ENCODE measurements around the gene PIMREG. TPM values are rescaled to one million over a fixed set of nuclear protein-coding genes. Genes with fewer than 3 reads are reported as not detected.

The PIMREG gene
- total and polyA plus RNA-seq, 2 donors = 1.8 to 15.1 TPM

- H3K36me3 ChIP-seq (ENCODE audit: control insufficient read depth in 2 of 2, insufficient read depth in 2 of 2, low read length in 1 of 2) = no peaks in the 10 kb centered on the region
- peaks cover 0 to 15% of the 10 kb centered on the region in 2 donors for H3K27me3 ChIP-seq (ENCODE audit: control insufficient read depth in 2 of 2, insufficient read depth in 1 of 2, low read length in 1 of 2)
- no peak overlapping the region for H3K27ac ChIP-seq (ENCODE audit: low read depth in 1 of 2, low read length in 1 of 2)
- DNase-seq (ENCODE audit: low read depth in 6 of 9, low spot score in 9 of 9) = no peak
- peaks cover 3 to 12% of the 10 kb centered on the region in 2 donors for H3K4me1 ChIP-seq (ENCODE audit: control insufficient read depth in 2 of 2, insufficient read depth in 2 of 2, low read length in 2 of 2)
- peaks cover 0 to 4% of the 10 kb centered on the region in 2 donors for H3K9me3 ChIP-seq (ENCODE audit: control insufficient read depth in 2 of 2, insufficient read depth in 1 of 2, low read length in 1 of 2)
- no peak overlapping the region for H3K4me3 ChIP-seq (ENCODE audit: low read length in 2 of 2)
Observed at GRCh38 chr17:6430769-6431168, 13.5 kb upstream of the PIMREG start.

- DNase-seq (ENCODE audit: low read depth in 6 of 9, low spot score in 9 of 9) = no peak
- Histone ChIP-seq H3K4me3 (ENCODE audit: low read length in 2 of 2) (no peak within 1 kb of the TSS), H3K9me3 (ENCODE audit: control insufficient read depth in 2 of 2, insufficient read depth in 1 of 2, low read length in 1 of 2) (peaks cover 0 to 4% of the 10 kb centered on the region in 2 donors), H3K4me1 (ENCODE audit: control insufficient read depth in 2 of 2, insufficient read depth in 2 of 2, low read length in 2 of 2) (no peaks in the 10 kb centered on the region), H3K27me3 (ENCODE audit: control insufficient read depth in 2 of 2, insufficient read depth in 1 of 2, low read length in 1 of 2) (peaks cover 0 to 30% of the 10 kb centered on the region in 2 donors), H3K36me3 (ENCODE audit: control insufficient read depth in 2 of 2, insufficient read depth in 2 of 2, low read length in 1 of 2) (no peaks in the 10 kb centered on the region), H3K27ac (ENCODE audit: low read depth in 1 of 2, low read length in 1 of 2) (no peak within 1 kb of the TSS)
- 96% methylated on average over 16 of the region's 16 CpGs for WGBS
Observed at GRCh38 chr17:6435051-6435450, 9.2 kb upstream of the PIMREG start, which contains the start of gene AIPL1. Gene AIPL1 (minus strand): TSS chr17:6435121. CDS start chr17:6435104, 17 bp downstream.

- peaks cover 0 to 1% of the 10 kb centered on the region in 2 donors for H3K9me3 ChIP-seq (ENCODE audit: control insufficient read depth in 2 of 2, insufficient read depth in 1 of 2, low read length in 1 of 2)
- 21% methylated on average over 9 of the region's 9 CpGs for WGBS
- no peaks in the 10 kb centered on the region for H3K4me1 ChIP-seq (ENCODE audit: control insufficient read depth in 2 of 2, insufficient read depth in 2 of 2, low read length in 2 of 2)
- peak in 5 of 9 donors; percentile 32 to 61 (median 48) for DNase-seq (ENCODE audit: low read depth in 6 of 9, low spot score in 9 of 9)
- H3K27me3 ChIP-seq (ENCODE audit: control insufficient read depth in 2 of 2, insufficient read depth in 1 of 2, low read length in 1 of 2) = peaks cover 0 to 32% of the 10 kb centered on the region in 2 donors
- H3K27ac ChIP-seq (ENCODE audit: low read depth in 1 of 2, low read length in 1 of 2) = no peak overlapping the region
- H3K4me3 ChIP-seq (ENCODE audit: low read length in 2 of 2) = no peak overlapping the region
- H3K36me3 ChIP-seq (ENCODE audit: control insufficient read depth in 2 of 2, insufficient read depth in 2 of 2, low read length in 1 of 2) = no peaks in the 10 kb centered on the region
Observed at GRCh38 chr17:6435968-6436367, 8.3 kb upstream of the PIMREG start.

GRCh38 chr17:6437466-6437865 is 6.8 kb upstream of the PIMREG start:
- no peaks in the 10 kb centered on the region for H3K36me3 ChIP-seq (ENCODE audit: control insufficient read depth in 2 of 2, insufficient read depth in 2 of 2, low read length in 1 of 2)
- H3K27me3 ChIP-seq (ENCODE audit: control insufficient read depth in 2 of 2, insufficient read depth in 1 of 2, low read length in 1 of 2) = peaks cover 0 to 39% of the 10 kb centered on the region in 2 donors
- WGBS = 62% methylated on average over 4 of the region's 4 CpGs
- no peak overlapping the region for H3K27ac ChIP-seq (ENCODE audit: low read depth in 1 of 2, low read length in 1 of 2)
- no peak overlapping the region for H3K4me3 ChIP-seq (ENCODE audit: low read length in 2 of 2)
- no peak for DNase-seq (ENCODE audit: low read depth in 6 of 9, low spot score in 9 of 9)
- H3K4me1 ChIP-seq (ENCODE audit: control insufficient read depth in 2 of 2, insufficient read depth in 2 of 2, low read length in 2 of 2) = no peaks in the 10 kb centered on the region
- no peaks in the 10 kb centered on the region for H3K9me3 ChIP-seq (ENCODE audit: control insufficient read depth in 2 of 2, insufficient read depth in 1 of 2, low read length in 1 of 2)

GRCh38 chr17:6437956-6438355 is 6.3 kb upstream of the PIMREG start:
- no peaks in the 10 kb centered on the region for H3K9me3 ChIP-seq (ENCODE audit: control insufficient read depth in 2 of 2, insufficient read depth in 1 of 2, low read length in 1 of 2)
- H3K4me1 ChIP-seq (ENCODE audit: control insufficient read depth in 2 of 2, insufficient read depth in 2 of 2, low read length in 2 of 2) = no peaks in the 10 kb centered on the region
- WGBS = 84% methylated on average over 3 of the region's 3 CpGs
- peaks cover 0 to 39% of the 10 kb centered on the region in 2 donors for H3K27me3 ChIP-seq (ENCODE audit: control insufficient read depth in 2 of 2, insufficient read depth in 1 of 2, low read length in 1 of 2)
- no peaks in the 10 kb centered on the region for H3K36me3 ChIP-seq (ENCODE audit: control insufficient read depth in 2 of 2, insufficient read depth in 2 of 2, low read length in 1 of 2)
- H3K27ac ChIP-seq (ENCODE audit: low read depth in 1 of 2, low read length in 1 of 2) = no peak overlapping the region
- DNase-seq (ENCODE audit: low read depth in 6 of 9, low spot score in 9 of 9) = no peak
- no peak overlapping the region for H3K4me3 ChIP-seq (ENCODE audit: low read length in 2 of 2)

- no peak for DNase-seq (ENCODE audit: low read depth in 6 of 9, low spot score in 9 of 9)
- H3K9me3 ChIP-seq (ENCODE audit: control insufficient read depth in 2 of 2, insufficient read depth in 1 of 2, low read length in 1 of 2) = no peaks in the 10 kb centered on the region
- 89% methylated on average over 4 of the region's 4 CpGs for WGBS
- H3K4me1 ChIP-seq (ENCODE audit: control insufficient read depth in 2 of 2, insufficient read depth in 2 of 2, low read length in 2 of 2) = peaks cover 11 to 14% of the 10 kb centered on the region in 2 donors
- H3K36me3 ChIP-seq (ENCODE audit: control insufficient read depth in 2 of 2, insufficient read depth in 2 of 2, low read length in 1 of 2) = no peaks in the 10 kb centered on the region
- H3K27me3 ChIP-seq (ENCODE audit: control insufficient read depth in 2 of 2, insufficient read depth in 1 of 2, low read length in 1 of 2) = peaks cover 0 to 36% of the 10 kb centered on the region in 2 donors
- H3K27ac ChIP-seq (ENCODE audit: low read depth in 1 of 2, low read length in 1 of 2) = no peak overlapping the region
- H3K4me3 ChIP-seq (ENCODE audit: low read length in 2 of 2) = no peak overlapping the region
Observed at GRCh38 chr17:6439951-6440350, 4.3 kb upstream of the PIMREG start.

- H3K9me3 ChIP-seq (ENCODE audit: control insufficient read depth in 2 of 2, insufficient read depth in 1 of 2, low read length in 1 of 2) = no peaks in the 10 kb centered on the region
Observed at GRCh38 chr17:6442775-6443174, 1.5 kb upstream of the PIMREG start.

GRCh38 chr17:6444571-6445335 is 498 bp downstream of the PIMREG start:
- WGBS = 47% methylated on average over 36 of the region's 36 CpGs
- Histone ChIP-seq H3K4me3 (ENCODE audit: low read length in 2 of 2) (peak overlapping the region; percentile 57 to 70), H3K27me3 (ENCODE audit: control insufficient read depth in 2 of 2, insufficient read depth in 1 of 2, low read length in 1 of 2) (peaks cover 0 to 12% of the 10 kb centered on the region in 2 donors), H3K36me3 (ENCODE audit: control insufficient read depth in 2 of 2, insufficient read depth in 2 of 2, low read length in 1 of 2) (peaks cover 9 to 21% of the 10 kb centered on the region in 2 donors), H3K9me3 (ENCODE audit: control insufficient read depth in 2 of 2, insufficient read depth in 1 of 2, low read length in 1 of 2) (no peaks in the 10 kb centered on the region), H3K4me1 (ENCODE audit: control insufficient read depth in 2 of 2, insufficient read depth in 2 of 2, low read length in 2 of 2) (peaks cover 11 to 15% of the 10 kb centered on the region in 2 donors), H3K27ac (ENCODE audit: low read depth in 1 of 2, low read length in 1 of 2) (no peak overlapping the region)
- DNase-seq (ENCODE audit: low read depth in 6 of 9, low spot score in 9 of 9) = no peak

More at GRCh38 chr17:6442775-6443174, 1.5 kb upstream of the PIMREG start:
- no peak for DNase-seq (ENCODE audit: low read depth in 6 of 9, low spot score in 9 of 9)
- H3K27me3 ChIP-seq (ENCODE audit: control insufficient read depth in 2 of 2, insufficient read depth in 1 of 2, low read length in 1 of 2) = peaks cover 0 to 20% of the 10 kb centered on the region in 2 donors
- WGBS = 64% methylated on average over 6 of the region's 6 CpGs
- H3K4me1 ChIP-seq (ENCODE audit: control insufficient read depth in 2 of 2, insufficient read depth in 2 of 2, low read length in 2 of 2) = peaks cover 11 to 15% of the 10 kb centered on the region in 2 donors
- H3K36me3 ChIP-seq (ENCODE audit: control insufficient read depth in 2 of 2, insufficient read depth in 2 of 2, low read length in 1 of 2) = peaks cover 0 to 11% of the 10 kb centered on the region in 2 donors
- H3K4me3 ChIP-seq (ENCODE audit: low read length in 2 of 2) = no peak overlapping the region
- H3K27ac ChIP-seq (ENCODE audit: low read depth in 1 of 2, low read length in 1 of 2) = no peak overlapping the region

GRCh38 chr17:6446516-6447100 is 2.4 kb downstream of the PIMREG start:
- Histone ChIP-seq H3K27ac (ENCODE audit: low read depth in 1 of 2, low read length in 1 of 2) (no peak overlapping the region), H3K4me3 (ENCODE audit: low read length in 2 of 2) (no peak overlapping the region), H3K4me1 (ENCODE audit: control insufficient read depth in 2 of 2, insufficient read depth in 2 of 2, low read length in 2 of 2) (peaks cover 11 to 15% of the 10 kb centered on the region in 2 donors), H3K27me3 (ENCODE audit: control insufficient read depth in 2 of 2, insufficient read depth in 1 of 2, low read length in 1 of 2) (peaks cover 0 to 2% of the 10 kb centered on the region in 2 donors), H3K36me3 (ENCODE audit: control insufficient read depth in 2 of 2, insufficient read depth in 2 of 2, low read length in 1 of 2) (peaks cover 13 to 28% of the 10 kb centered on the region in 2 donors), H3K9me3 (ENCODE audit: control insufficient read depth in 2 of 2, insufficient read depth in 1 of 2, low read length in 1 of 2) (no peaks in the 10 kb centered on the region)
- 90% methylated on average over 9 of the region's 9 CpGs for WGBS
- no peak for DNase-seq (ENCODE audit: low read depth in 6 of 9, low spot score in 9 of 9)

All from thymus (tissue), 11 donors.